Thoracic aorta (tissue), 2 donors: ENCODE results near the gene TRAF5. TPM values are rescaled to one million over a fixed set of nuclear protein-coding genes. Genes with fewer than 3 reads are reported as not detected.
A peak's percentile ranks its signal among the peaks of the same experiment; 100 is the strongest.

Experiments used
- ATAC-seq: fragments of 150-250 bp; one replicate; pipeline ENCODE4 v1.8.0; 2017; ENCODE audit warnings: low read depth; ENCODE audit not compliant: insufficient number of reproducible peaks, low FRiP score
- DNase-seq: peaks from one replicate; pipeline ENCODE4 v3.0.0-alpha.2; 2020; ENCODE audit warnings: low spot score
- H3K27ac ChIP-seq, 2 donors: fragments of 200-600 bp; sonication (generic); 1 replicate in 1 of 2; 2 replicates in 1 of 2; pipeline ENCODE4 v1.5.1; 2016; ENCODE audit warnings: mild to moderate bottlenecking in 2 of 2, moderate library complexity in 2 of 2
- H3K27me3 ChIP-seq: fragments of 200-600 bp; sonication (generic); replicated peaks from 2 replicates; pipeline ENCODE4 v1.6.0; 2016; ENCODE audit warnings: mild to moderate bottlenecking; ENCODE audit not compliant: insufficient read depth
- H3K36me3 ChIP-seq: fragments of 200-600 bp; sonication (generic); one replicate; pipeline ENCODE4 v1.5.1; 2016
- H3K4me1 ChIP-seq, 2 donors: fragments of 200-600 bp; sonication (generic); 1 replicate in 1 of 2; 2 replicates in 1 of 2; pipeline versions ENCODE4 v1.5.1 to v1.6.0; 2016; ENCODE audit warnings: low read depth in 2 of 2, mild to moderate bottlenecking in 1 of 2; ENCODE audit not compliant: control insufficient read depth in 1 of 2
- H3K4me3 ChIP-seq: fragments of 200-600 bp; sonication (generic); 2 replicates; pipeline ENCODE4 v1.5.1; 2016; ENCODE audit warnings: mild to moderate bottlenecking
- H3K9me3 ChIP-seq: fragments of 200-600 bp; sonication (generic); 2 replicates; pipeline ENCODE4 v1.5.1; 2016
- CTCF ChIP-seq: fragments of 200-600 bp; sonication (generic); IDR thresholded peaks from one replicate; pipeline ENCODE4 v1.5.1; 2019; ENCODE audit warnings: antibody characterized with exemption
- total RNA-seq, 2 donors: library from RNA; depleted of rRNA; stranded (reverse); fragments of >200 nt; gene quantifications; one replicate each; pipeline versions ENCODE4 v1.1.0 to v1.2.3, GENCODE V29; 2016

TRAF5 gene
- total RNA-seq, 2 donors from 2014 or later = 55.8 to 62.7 TPM

- no peak for TF ChIP-seq CTCF
- DNase-seq (no peak), ATAC-seq (no peak)
- H3K36me3 ChIP-seq = no peaks in the 10 kb centered on the region
- peaks cover 3 to 54% of the 10 kb centered on the region in 2 donors for H3K4me1 ChIP-seq
- no peaks in the 10 kb centered on the region for H3K27me3 ChIP-seq
- H3K9me3 ChIP-seq = no peaks in the 10 kb centered on the region
- no peak overlapping the region for H3K27ac ChIP-seq
- H3K4me3 ChIP-seq = no peak overlapping the region
These were observed 25.8 kb downstream of the TRAF5 start for GRCh38 chr1:211352465-211352864.

GRCh38 chr1:211352985-211353515 is 26.4 kb downstream of the TRAF5 start:
- ATAC-seq (no peak), DNase-seq (no peak)
- H3K27me3 ChIP-seq = no peaks in the 10 kb centered on the region
- no peaks in the 10 kb centered on the region for H3K36me3 ChIP-seq
- TF ChIP-seq CTCF = peak; percentile 53
- H3K9me3 ChIP-seq = no peaks in the 10 kb centered on the region
- peaks cover 8 to 54% of the 10 kb centered on the region in 2 donors for H3K4me1 ChIP-seq
- no peak overlapping the region for H3K4me3 ChIP-seq
- H3K27ac ChIP-seq = no peak overlapping the region

- Histone ChIP-seq H3K36me3 (no peaks in the 10 kb centered on the region), H3K4me1 (peaks cover 8 to 49% of the 10 kb centered on the region in 2 donors), H3K27ac (no peak overlapping the region), H3K9me3 (no peaks in the 10 kb centered on the region), H3K4me3 (no peak overlapping the region), H3K27me3 (no peaks in the 10 kb centered on the region)
- no peak for TF ChIP-seq CTCF
- no peak for ATAC-seq
- DNase-seq = no peak
These were observed 27.1 kb downstream of the TRAF5 start for GRCh38 chr1:211353562-211354212.

GRCh38 chr1:211355873-211356272 is 29.2 kb downstream of the TRAF5 start:
- no peak overlapping the region for H3K27ac ChIP-seq
- no peaks in the 10 kb centered on the region for H3K27me3 ChIP-seq
- H3K9me3 ChIP-seq = no peaks in the 10 kb centered on the region
- DNase-seq (no peak), ATAC-seq (no peak)
- H3K4me3 ChIP-seq = no peak overlapping the region
- peaks cover 17 to 57% of the 10 kb centered on the region in 2 donors for H3K4me1 ChIP-seq
- peaks cover 8% of the 10 kb centered on the region for H3K36me3 ChIP-seq
- TF ChIP-seq CTCF = no peak

GRCh38 chr1:211356723-211357407 is 30.2 kb downstream of the TRAF5 start:
- no peak for ATAC-seq
- Histone ChIP-seq H3K36me3 (peaks cover 14% of the 10 kb centered on the region), H3K4me3 (no peak overlapping the region)

More at GRCh38 chr1:211356723-211357407, 30.2 kb downstream of the TRAF5 start:
- Histone ChIP-seq H3K9me3 (no peaks in the 10 kb centered on the region), H3K27me3 (no peaks in the 10 kb centered on the region), H3K27ac (peak overlapping the region; percentile 33 to 49), H3K4me1 (peaks cover 17 to 57% of the 10 kb centered on the region in 2 donors)
- TF ChIP-seq CTCF = no peak
- DNase-seq = no peak
